HG03378 (cell line): ENCODE results near the gene TFAP2B.

ENCODE experiments used
- ATAC-seq: cut with Tn5 transposase; IDR thresholded peaks from one replicate; pipeline ENCODE4 v1.9.1; 2021; ENCODE audit warnings: mild to moderate bottlenecking, moderate library complexity; ENCODE audit not compliant: unreplicated experiment

The TFAP2B gene

DNA sequence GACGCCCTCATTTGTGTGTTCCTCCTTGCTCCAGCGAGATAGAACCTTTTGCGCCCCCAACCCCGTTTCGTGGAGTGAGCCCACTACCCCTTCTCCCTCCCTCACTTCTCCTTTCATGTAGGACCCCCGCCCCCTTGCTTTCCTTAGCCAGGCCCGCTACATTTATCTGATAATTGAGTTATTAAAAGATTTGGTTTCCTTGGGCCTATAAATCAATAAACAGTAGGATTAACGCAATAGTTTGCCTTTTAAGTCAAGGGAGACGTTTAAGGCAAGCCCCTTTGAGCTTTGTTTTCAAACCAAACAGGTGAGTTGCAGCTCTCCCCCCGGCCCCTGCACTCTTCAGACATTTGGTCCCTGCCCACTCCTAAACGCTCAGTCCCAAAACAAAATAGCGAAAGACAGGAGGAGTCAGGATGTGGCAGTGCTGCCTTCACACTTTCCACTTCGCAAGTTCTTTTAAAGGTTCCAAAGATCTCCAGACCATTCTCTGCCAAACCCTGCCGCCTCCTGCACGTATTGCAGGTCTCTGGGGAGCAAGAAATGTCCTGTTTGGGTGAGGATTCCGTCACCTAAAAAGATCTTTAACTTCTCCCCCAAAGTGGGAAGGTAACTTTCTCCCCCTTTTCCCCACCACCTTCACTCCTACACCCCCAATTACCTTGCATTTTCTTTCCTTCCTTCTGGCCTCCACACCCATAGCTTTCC lies 27.6 kb downstream of the TFAP2B start:
- ATAC-seq: no peak

GRCh38 chr6:50846852-50847155 lies 28.1 kb downstream of the TFAP2B start:
- no peak for ATAC-seq

- no peak for ATAC-seq
Observed at GRCh38 chr6:50847890-50848594, 29.4 kb downstream of the TFAP2B start.

DNA sequence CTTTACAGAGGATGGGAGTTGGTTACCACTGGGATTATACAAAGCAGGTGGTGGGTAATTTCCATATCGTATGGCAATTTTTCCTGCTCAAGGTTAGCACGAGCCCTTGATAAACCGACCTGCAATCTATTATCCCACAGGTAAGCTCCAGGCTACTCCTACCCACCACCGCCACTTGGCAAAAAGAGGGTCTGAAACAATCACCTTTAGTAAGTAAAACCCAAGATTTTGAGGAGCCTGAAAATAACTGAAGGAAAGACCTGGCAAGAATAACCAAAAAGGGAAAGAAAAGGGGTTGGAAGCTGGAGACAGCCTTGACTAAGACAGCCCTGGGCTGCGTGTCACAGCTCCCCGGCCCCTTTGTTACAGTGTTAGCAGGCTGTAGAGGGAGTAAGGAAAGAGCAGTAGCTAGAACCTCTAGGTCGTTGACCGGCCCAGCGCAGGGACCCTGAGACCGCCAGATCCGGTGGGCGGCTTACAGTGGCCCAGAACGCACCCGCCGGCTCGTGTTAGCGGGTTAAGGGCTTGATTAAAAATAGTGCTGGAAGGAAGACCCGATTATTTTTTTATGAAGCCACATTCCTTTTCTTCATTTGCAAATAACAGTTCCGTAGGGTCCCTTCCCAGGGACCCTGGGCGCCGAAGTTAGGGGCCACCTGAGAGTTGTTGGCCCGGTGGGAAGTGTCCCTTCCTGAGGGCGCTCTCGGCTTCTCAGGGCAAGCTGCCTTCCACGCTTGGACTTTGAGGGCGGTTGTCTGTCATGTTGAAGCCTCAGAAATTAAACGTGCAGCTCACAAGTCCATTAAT lies 30.5 kb downstream of the TFAP2B start:
- ATAC-seq: no peak

GRCh38 chr6:50849796-50850180 lies 31.1 kb downstream of the TFAP2B start:
- no peak for ATAC-seq

DNA sequence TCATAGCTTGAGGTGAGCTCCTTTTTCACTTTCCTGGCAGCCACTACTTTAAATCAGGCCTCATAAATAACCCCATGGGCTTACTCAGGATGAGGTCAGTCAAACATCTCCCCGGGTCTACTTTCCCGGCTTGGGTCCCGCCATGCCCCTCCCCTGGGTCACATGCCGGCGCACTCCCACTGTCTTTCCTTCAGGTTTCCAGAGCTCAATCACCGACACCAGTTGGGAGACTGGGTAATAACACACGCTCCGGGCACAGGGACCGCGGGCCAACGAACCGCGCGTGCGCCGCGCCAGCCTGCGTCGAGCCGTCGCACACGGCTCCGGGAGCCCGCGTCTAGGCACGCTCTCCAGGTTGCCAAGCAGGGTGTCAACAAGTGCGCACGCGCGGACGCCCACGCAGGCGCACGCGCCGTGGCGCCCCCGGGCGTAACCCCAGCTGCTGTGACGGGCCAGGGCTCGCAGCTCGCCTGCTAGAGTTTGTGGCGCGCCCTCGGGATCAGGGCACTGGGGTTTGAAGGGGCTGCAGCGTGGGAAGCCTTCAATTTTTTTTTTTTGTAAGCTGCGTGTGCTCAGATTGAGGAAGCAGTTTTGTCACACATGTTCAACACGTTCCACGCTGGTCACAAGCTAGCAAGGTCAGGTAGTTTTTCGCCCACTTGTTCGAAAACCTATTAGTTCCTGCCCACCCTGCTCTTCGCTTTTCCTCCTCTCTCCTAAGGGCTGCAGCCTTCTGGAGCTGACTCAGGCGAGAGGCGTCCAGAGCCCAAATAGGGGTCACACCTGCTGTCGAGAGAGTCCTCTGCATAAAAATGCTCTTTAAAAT lies 31.8 kb downstream of the TFAP2B start:
- ATAC-seq: no peak

- no peak for ATAC-seq
Observed at GRCh38 chr6:50851049-50851845, 32.6 kb downstream of the TFAP2B start.

- ATAC-seq: no peak
Observed at GRCh38 chr6:50853939-50854338, 35.3 kb downstream of the TFAP2B start.

- ATAC-seq: no peak
Observed at GRCh38 chr6:50861692-50862091, 43.0 kb downstream of the TFAP2B start.

- no peak for ATAC-seq
Observed at GRCh38 chr6:50862176-50862575, 43.5 kb downstream of the TFAP2B start.

DNA sequence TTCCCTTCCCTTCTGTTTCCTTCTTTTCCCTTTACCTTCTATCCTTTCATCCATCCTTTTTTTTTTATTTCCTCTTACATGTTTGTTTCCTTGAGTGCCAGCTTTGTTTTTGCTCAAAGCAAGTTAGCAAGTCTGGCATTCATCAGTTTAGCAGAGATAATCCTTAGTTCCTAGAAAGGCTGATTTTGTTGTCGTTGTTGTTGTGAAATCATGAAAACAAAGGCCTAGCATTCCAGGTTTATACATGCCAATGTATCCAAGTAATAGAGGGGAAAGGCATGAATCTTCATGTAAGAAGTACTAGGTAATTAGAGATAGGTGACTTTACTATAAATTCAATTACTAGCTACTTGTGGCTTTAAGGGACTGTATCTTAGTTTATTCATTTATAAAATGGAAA lies 45.9 kb downstream of the TFAP2B start:
- no peak for ATAC-seq

- ATAC-seq: no peak
Observed at GRCh38 chr6:50868466-50868865, 49.8 kb downstream of the TFAP2B start.

DNA sequence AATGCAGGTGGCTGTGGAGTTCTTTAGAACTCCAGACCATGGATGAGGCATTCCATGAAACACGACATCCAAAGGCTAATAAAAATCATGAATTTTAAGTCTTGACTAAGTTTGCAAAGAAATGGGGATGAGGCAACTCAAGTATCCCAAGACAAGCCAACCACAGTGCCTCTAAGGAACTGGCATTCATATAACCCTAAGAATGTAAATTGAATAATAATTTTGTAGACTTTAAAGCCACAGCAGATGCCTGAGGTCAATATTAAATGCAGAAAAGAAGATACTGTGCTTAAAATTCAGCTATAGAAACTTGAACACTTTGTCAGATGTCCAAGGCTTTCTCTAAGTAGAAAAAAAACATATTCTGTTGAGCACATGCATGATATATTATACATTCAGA lies 54.5 kb downstream of the TFAP2B start:
- no peak for ATAC-seq

DNA sequence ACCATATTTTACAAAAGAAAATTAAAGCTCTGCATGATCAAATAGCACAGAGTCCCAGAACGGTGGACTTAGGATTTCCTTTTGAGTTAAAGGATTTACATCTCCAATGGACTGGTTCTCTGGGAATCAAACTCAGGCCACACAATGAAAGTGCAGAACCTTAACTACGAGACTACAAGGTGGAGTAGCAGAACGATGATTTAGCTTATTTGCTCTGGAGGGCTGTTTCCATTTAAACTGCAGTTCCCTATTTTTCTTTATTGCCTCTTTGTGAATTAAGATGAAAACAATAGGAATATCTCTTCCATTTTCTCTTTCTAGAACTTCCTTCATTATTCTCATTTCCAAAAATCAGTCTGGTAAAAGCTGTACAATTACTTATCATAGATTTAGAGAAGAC lies 65.7 kb downstream of the TFAP2B start:
- no peak for ATAC-seq

DNA sequence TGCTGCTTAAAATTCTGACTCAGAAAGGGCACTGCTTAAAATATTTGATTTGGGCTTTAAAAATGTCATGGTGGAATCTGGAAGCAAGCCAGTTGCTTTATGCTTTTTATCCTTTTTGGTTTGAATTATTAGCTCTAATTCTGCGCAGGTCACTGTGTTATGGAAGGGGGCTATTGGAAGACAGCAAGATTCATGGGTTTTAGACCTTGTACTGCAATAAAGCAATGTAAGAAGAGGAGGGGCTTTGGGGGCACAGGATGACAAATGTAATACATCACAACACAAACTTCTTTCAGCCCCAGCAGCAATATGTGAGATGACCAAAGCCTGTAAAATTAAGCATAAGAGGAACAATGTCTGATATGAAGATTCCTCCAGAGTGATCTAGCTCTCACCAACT lies 68.4 kb downstream of the TFAP2B start:
- ATAC-seq: no peak

DNA sequence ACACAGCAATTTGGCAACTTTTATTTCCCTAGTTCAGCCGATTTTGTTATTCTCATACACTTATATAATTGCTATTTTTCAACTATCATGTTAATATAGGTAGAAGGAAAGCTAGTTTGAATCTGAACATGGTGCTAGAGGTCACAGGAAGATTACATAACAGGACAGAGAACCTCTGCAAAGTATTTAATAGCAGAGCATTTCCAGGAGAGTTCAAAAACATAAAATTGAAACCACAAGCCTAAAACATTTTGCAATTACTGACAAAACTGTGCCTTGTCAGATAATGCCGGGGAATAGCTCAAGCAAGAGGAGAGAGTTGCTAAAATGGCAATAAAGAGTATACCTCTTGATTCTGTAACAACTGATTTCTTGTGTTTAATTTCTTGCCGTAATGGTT lies 70.8 kb downstream of the TFAP2B start:
- ATAC-seq: no peak

- ATAC-seq: no peak
Observed at GRCh38 chr6:50889935-50890334, 71.3 kb downstream of the TFAP2B start.

DNA sequence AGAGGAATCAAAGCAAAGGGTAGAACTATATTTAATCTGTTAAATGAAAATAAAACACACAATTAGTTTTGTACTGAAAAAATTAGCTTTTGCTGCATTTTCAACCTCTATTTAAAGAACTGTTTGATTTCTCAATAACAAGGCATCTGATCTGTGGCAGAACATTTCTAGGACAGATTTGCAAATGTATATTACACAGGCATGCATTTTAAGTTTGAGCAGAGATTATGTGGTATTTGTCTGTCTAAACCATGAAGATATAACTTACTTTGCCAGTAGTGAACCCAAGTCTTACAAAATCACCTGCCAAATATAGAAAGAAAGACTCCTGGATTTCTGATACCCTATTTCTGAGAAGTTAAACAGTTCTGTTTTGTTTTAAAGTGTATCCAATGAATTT lies 71.9 kb downstream of the TFAP2B start:
- no peak for ATAC-seq

DNA sequence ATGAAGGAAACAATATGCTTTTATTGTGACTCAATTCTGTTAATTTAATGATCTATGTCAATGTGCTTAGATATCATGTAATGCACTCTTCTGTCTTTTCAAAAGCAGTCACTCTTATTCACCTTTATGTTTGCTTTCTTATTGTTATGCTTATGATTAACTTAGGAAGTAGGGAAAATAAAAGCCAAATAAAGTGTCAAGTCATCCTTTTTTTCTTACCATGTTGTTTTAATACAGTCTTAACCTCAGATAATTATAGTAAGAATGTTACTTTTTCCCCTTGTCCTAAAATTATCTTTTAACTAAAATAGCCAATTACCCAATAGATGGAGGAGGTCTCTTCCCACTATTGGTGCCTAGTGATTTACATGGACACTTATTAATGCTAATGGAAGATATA lies 72.6 kb downstream of the TFAP2B start:
- ATAC-seq: no peak
